H1 (cell line): ENCODE results near the gene CASTOR1.

Experiments
- BRCA1 ChIP-seq: IDR thresholded peaks from 2 replicates; pipeline ENCODE4 v1.6.1; 2012; ENCODE audit warnings: low read depth, low read length, improper control_type of control experiment
- CEBPB ChIP-seq: IDR thresholded peaks from 2 replicates; pipeline ENCODE4 v1.6.1; 2012; ENCODE audit warnings: low read depth, low read length
- CTCF ChIP-seq, 3 experiments: IDR thresholded peaks; 1 replicate in 2 of 3; 2 replicates in 1 of 3; pipeline versions ENCODE4 v1.5.1 to v1.6.1; 2011; ENCODE audit warnings: low read length in 3 of 3, mild to moderate bottlenecking in 3 of 3, inconsistent platforms in 2 of 3, low read depth in 1 of 3, moderate library complexity in 1 of 3; ENCODE audit not compliant: insufficient read depth in 1 of 3; ENCODE audit errors: control extremely low read depth in 1 of 3
- E2F6 ChIP-seq: IDR thresholded peaks from 2 replicates; pipeline ENCODE4 v1.6.1; 2012; ENCODE audit warnings: inconsistent platforms
- EP300 ChIP-seq, 2 experiments: IDR thresholded peaks; 1 replicate in 1 of 2; 2 replicates in 1 of 2; pipeline ENCODE4 v1.6.1; 2011 to 2012; ENCODE audit warnings: low read depth in 2 of 2, low read length in 2 of 2, mild to moderate bottlenecking in 2 of 2, borderline replicate concordance in 1 of 2, inconsistent platforms in 1 of 2, moderate library complexity in 1 of 2
- EZH2 ChIP-seq: fragments of 200-600 bp; sonication (generic); IDR thresholded peaks from 2 replicates; pipeline ENCODE4 v1.7.1; 2012; ENCODE audit warnings: low read depth, mild to moderate bottlenecking, moderate library complexity, low read length, inconsistent platforms; ENCODE audit not compliant: severe bottlenecking
- HDAC6 ChIP-seq: IDR thresholded peaks from one replicate; pipeline ENCODE4 v1.7.1; 2012; ENCODE audit warnings: low read depth, mild to moderate bottlenecking, inconsistent platforms, low read length, moderate library complexity
- RXRA ChIP-seq: IDR thresholded peaks from 2 replicates; pipeline ENCODE4 v1.6.1; 2011; ENCODE audit warnings: low read depth, mild to moderate bottlenecking, low read length, moderate library complexity; ENCODE audit not compliant: insufficient read depth
- TAF7 ChIP-seq: optimal IDR thresholded peaks from 2 replicates; pipeline ENCODE3; 2011; ENCODE audit warnings: low read depth, mild to moderate bottlenecking, inconsistent platforms, low read length, moderate library complexity, borderline replicate concordance
- USF2 ChIP-seq: IDR thresholded peaks from 2 replicates; pipeline ENCODE4 v1.6.1; 2011; ENCODE audit warnings: low read length, improper control_type of control experiment

GRCh38 chr22:30247561-30247960 lies 41.7 kb downstream of the CASTOR1 start:
- no peak for TF ChIP-seq USF2
- TF ChIP-seq CTCF (IDR thresholded peaks at IDR 0.05; ENCODE audit: control extremely low read depth in 1 of 3, insufficient read depth in 1 of 3, low read depth in 1 of 3, low read length in 3 of 3) = no peak
- TF ChIP-seq EP300 (IDR thresholded peaks at IDR 0.05; ENCODE audit: borderline replicate concordance in 1 of 2, low read depth in 2 of 2, low read length in 2 of 2) = no peak
- no peak for TF ChIP-seq E2F6
- no peak for TF ChIP-seq CEBPB
- TF ChIP-seq BRCA1 = no peak
- TF ChIP-seq EZH2 = no peak
- TF ChIP-seq RXRA = no peak
- TF ChIP-seq HDAC6 = no peak
- no peak for TF ChIP-seq TAF7
